NOMO-1 (cell line): ENCODE results near the gene GCLC.

Experiments used
- DNase-seq, 2 experiments: peaks; one replicate each; lab custom pipeline; 2025; ENCODE audit not compliant: unreplicated experiment in 2 of 2; lab: John Stamatoyannopoulos, UW

Gene GCLC

DNA sequence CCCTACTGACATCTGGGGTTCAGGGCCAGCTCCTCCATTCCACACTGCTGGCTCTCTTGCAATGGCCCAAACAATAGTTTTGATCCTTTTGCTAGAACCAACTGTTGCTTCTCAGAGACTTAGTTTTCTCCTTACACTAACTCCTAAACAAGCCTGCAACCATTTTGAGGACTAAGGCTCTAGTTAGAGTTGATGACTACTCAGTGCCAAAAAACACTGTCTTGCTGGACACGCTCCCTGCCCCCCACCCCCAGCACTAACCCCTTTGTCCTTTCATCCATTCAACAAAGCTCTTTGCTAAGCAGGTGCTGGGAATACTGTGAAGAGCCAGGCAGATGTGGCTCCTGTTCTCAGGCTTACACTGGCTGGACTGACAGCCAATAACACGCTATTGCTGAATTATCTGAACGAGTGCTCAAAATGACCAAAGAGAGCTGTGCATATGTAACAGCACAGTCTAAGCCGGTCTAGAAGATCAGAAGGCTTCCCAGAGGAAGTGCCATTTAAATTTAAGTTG, 17.6 kb downstream of the GCLC start:
- DNase-seq = no peak

DNA sequence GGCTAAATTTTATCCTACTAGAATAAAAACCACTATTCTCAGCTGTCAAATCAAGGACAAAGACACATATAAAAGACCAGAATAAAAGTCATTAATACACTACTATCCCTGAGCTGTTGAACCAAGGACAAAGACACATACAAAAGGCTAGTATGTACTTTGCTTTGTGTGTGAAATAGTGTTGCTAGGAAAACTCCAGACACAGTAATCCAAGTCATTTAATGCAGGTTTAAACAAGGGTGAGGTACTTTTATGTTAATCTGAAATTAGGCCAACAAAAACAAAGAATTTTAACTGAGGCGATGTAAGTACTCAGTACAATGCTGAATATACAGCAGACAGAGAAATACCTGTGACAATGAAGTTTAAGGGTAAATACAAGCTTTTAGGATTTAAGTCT, 18.9 kb downstream of the GCLC start:
- no peak for DNase-seq

DNA sequence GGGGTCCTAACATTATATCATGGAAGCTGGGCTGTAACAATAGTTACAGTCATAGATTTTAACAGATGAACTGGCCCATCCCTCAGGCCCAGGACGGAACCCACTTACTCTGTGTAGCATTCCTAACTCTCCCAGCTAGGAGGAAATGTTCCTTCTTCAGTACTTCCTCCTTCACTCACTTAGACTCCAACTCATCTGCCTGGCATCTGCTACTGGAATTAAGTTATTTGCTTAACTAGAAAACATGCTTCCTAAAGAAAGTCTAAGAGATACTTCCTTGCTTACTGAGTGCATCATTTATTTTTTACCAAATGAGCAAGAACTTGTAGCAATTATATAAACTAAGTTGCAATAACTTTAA, 20.5 kb downstream of the GCLC start:
- no peak for DNase-seq

DNA sequence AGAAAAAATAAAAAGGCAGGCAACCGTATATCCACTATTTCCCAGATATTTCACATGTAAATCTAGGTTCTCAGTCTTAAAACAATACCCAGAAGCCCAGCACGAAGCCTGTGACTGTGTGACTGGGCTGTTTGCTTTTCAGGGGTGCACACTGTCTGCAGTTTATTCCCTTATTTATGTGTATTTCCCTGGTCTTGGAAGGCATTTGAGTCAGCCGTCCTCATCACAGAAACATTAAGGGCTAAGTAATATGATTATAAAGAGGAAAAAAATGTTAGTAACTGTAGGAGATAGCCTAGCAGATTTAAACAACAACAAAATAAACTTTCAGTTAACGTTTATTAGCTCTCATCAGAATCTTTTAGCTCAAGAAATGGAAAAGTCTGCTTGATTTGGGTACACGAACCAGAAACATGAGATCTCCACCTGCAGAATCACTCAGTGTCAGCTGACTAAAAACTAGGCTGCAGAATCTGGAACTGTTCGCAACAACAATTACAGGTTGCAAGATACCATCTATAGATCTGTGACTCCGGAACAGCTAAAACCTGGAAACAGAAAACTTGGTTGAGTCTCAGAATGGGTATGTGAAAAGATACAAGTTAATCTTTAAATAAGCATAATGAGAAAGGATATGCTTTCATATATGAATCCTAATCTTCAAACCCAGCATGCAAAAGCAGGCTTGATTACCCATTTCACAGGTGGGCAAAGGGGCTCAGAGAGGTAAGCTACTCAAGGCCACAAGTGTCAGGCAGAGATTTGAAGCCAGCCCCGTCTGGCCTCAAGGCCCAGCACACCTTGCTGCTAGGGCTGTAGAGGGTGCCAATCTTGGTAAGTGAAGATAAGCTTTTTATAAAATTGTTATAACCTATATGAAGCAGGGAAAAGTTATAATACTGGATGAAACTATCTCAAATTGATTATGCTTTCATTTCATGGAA, 21.1 kb downstream of the GCLC start:
- no peak for DNase-seq

DNA sequence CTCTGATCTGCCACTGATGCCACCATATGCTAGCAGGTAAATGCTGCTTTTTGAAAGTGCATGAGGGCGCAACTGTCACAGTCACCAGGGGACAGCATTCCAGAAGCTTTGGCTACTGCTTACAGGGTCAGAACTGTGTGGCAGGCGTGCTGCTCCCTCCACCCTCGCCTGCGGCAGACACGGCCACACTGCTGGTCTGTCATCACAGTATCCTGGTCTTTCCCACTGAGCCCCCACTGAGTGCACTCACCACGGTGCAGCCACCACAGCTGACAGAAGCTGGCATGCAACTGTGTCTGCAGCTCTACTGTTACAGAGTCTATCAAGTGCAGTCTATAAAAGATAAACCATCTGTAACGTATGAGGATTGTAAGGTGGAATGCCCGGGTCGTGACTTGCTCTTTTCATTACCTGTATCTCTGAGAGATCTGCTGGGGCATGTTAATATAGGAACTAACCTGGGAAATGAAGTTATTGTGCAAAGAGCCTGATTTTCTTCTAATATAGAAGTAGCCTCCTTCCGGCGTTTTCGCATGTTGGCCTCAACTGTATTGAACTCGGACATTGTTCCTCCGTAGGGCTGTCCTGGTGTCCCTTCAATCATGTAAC, 24.5 kb downstream of the GCLC start:
- DNase-seq = no peak

DNA sequence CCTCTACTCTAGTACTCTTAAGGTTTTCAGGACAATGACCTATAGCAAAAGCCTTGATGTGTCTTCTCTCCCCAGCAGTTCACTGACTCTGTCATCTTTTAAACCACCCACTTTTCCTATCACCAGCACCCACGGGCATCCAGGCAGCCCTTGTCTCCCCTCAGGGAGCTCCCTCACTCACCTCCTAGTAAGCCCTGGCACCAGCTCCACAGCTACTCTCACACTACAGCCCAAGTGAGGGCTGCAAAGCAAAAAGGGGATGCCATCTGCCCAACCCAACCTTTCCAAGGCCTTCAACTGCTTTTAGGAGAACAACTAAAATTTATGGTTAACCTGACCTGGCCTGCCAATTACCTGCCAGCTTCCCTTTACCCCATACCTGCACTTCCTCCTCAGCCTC, 26.0 kb downstream of the GCLC start:
- DNase-seq = no peak

DNA sequence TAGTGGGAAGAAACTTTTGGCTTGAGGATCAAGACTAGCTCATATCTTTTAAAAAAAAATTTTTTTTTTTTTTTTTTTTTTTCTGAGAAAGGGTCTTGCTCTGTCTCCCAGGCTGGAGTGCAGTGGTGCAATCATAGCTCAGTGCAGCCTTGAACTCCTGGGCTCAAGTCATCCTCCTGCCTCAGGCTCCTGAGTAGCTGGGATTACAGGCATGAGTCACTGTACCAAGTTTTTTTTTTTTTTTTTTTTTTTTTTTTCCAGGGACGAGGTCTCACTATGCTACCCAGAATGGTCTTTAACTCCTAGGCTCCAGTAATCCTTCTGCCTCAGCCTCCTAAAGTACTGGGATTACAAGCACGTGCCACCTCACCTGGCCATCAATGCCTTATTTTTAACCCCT, 27.9 kb downstream of the GCLC start:
- DNase-seq = no peak

DNA sequence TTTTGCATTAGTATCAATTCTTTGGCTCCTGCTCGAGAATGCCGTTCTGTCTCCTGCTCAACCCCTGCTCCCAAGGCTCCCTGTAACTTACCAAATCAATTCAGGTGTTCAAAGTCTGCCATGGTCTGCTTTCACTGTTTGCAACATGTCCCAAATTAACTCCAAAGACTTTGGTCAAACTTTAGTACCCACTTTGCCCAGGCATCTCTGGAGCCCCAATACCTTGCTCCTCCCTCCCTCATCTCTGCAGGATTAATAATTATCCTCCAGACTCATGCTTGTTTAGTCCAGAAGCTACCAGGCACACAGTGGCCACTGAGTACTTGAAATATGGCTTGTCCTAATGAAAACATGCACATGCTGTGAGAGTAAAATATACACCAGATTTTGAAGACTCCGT, 30.2 kb downstream of the GCLC start:
- no peak for DNase-seq

DNA sequence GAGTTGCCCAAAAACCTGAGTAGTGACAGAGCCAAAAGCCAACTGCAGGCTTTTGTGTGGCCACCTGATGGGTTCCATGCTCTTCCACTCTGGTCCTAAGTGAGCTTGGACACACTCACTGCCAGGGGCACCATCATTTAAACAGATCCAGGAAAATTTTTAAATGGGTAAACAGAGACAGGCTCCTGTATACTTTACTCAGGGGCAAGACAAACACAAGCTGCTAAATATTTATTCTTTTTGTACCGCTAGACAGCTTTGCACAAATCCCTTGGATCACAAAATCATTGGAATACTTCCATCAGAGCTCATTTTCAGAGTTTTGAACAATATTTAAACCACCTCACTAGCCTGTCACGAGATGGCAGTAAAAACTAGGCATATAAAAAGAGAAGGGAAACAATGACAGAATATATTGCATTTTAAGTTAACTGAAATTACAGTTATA, 31.4 kb downstream of the GCLC start:
- no peak for DNase-seq

DNA sequence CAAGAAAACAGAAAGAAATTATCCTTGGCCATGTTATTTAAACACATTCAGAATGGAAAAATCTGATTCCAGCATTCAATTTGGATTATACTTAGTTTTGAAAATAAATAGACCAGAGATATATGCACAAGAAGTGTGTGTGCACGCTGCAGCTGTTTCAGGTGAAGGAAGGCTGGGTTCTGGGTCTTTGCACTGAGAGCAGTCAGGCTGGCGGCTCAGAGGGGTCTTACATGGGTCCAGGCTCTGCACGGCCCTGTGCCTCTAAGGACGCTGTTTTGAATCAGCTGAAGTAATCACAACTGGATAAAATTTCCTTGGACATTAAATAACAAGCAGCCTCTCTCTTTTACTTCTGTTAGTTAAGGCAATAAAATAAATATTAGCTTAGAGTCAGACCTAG, 31.8 kb downstream of the GCLC start:
- no peak for DNase-seq

DNA sequence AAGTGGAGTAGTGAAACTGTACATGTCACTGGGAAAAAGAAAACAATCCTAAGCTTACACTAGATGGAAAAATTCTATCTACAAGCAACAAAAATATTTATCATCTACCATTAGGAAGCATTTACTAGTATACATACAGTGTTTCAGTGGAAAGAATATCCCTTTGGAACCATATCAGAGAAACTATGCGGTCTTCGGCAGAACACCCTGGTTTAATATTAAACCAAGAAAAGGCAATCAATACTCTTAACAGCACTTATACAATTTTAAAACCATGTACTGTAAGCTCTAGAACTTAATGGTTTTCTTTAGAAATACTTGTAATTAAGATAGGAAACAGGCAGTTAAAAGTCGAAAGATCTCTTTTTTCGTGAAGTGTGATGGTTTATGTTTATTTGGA, 32.3 kb downstream of the GCLC start:
- DNase-seq = no peak

DNA sequence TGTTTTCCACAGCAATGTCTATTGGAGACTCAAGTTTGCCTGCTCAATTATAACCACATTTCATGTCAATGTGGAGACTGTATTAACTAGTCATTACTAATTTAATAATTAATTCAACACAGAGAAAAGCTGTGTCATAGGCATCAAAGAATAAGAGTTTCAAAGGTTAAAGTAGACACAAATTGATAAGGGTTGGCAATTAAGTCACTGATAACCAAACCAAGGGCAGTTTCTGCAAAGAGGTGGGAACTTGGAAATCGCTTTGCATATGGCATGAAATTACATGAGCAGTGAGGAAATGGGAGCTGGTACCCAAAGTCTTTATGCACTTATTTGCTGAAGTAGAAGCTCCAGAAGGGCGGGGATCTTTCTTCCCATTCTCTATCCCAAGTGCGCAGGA, 34.2 kb downstream of the GCLC start:
- no peak for DNase-seq

DNA sequence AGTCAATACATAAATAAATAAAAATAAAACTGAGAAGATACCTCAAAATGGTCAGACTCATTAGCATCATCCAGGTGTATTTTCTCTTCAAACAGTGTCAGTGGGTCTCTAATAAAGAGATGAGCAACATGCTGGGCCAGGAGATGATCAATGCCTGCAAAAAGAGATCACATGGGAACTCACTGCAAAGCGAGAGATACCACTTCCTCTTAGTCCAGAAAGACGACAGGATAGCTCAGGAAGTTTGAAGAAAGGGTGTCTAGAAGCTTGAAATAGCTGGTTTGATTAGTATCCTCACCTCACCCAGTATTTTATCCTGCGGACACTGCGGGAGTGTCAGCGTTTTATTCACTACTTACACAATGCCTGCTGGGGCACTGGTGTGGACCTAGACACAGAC, 38.0 kb downstream of the GCLC start:
- peak in 1 of 2 experiments; percentile 2 for DNase-seq

DNA sequence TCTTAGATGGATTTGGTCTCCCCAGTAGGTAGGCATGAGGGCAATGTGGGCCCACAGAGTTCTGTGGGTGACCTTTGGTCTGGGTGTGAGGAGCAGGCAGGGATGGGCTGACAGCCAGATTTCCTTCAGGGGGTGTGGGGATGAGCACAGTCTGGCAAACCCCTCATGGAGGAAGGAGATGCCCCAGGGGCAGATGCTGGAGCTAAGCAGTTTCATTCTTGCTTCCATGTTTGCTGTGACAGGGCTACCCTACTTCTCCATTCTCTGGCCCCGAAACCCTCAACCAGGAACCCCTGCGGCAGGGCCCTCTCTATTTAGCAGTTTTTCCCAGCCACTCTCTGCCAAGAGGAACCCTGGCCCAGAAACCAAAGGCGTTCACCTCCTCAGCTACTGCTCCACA, 40.4 kb downstream of the GCLC start:
- DNase-seq = no peak

DNA sequence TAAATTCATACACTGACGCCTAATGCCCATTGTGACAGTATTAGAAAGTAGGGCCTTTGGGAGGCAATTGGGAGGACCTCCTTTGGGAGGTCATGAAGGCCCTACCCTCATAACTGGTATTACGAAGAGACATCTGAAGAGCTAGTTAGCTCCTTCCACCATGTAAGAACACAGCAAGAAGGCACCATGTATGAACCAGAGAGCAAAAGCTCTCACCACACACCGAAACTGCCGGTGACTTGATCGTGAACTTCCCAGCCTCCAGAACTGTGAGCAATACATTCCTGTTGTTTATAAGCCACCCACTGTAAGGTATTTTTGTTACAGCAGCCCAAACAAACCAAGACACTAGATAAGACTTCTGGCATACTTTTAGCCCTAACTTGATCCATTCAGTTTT, 41.8 kb downstream of the GCLC start:
- no peak for DNase-seq

DNA sequence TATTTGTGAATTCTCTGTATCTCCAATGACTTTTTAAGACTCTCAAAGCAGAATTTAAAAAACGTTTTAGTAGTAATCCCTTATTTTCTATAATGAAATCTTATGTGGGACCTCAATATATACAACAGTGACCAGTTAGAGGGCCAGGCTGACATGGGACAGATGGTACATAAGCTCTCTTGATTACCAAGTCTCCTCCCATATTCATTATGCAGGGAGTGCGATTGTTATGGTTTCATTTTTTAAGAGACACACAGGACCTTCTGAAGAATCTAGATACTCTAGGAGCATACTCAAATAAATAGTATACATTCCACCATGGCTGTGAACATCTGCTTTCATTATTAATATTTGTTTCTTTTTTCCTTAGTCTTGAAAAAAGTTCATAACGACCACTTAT, 43.5 kb downstream of the GCLC start:
- DNase-seq = no peak

DNA sequence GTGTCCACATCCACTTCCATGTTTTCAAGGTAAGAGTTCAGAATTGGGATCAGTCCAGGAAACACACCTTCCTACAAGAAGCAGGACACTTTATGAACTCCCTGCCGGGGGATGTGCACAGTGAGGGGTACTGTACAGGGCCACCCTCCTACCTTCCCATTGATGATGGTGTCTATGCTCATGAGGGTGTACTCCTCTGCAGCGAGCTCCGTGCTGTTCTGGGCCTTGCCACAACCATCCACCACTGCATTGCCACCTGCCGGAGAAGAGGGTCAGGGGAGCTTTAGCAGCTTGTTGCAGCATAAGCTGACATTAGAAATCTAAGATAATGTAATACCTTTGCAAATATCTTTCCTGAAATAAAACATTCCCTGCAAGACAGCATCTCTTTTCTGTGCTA, 44.8 kb downstream of the GCLC start:
- no peak for DNase-seq

DNA sequence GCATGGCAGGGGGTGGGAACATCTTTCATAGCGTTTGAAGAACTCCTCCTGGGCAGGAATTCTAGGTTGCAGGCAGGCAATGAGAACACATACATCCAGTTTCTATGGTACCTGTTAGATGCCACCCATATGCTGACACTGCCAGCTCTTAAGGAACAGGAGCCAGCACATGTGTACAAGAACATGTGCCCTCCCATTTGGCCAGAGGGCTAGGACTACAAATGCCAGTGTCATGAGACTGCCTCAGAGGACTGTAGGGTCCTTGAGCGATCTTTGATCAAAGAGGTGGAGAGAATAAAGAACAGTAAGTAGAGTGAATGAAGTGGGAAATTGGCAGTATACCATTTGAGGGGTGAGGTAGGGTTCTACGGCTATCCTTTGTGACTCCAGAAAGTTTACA, 45.8 kb downstream of the GCLC start:
- DNase-seq = no peak

DNA sequence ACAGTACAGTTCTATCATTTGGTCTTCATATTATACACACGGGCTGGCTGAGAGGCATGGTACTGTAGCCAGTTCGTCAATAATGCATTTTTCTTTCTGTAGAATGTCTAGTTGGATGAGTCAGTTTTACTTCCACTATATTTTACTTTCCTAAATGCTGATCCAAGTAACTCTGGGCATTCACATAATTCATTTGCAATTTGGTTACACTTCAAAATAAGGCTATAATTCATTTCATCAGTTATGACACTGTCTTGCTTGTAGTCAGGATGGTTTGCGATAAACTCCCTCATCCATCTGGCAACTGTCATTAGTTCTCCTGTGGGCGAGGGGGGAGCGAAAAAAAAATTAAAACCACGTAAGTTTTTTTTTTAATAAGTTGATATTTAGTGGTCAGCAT, 46.3 kb downstream of the GCLC start:
- DNase-seq = no peak

DNA sequence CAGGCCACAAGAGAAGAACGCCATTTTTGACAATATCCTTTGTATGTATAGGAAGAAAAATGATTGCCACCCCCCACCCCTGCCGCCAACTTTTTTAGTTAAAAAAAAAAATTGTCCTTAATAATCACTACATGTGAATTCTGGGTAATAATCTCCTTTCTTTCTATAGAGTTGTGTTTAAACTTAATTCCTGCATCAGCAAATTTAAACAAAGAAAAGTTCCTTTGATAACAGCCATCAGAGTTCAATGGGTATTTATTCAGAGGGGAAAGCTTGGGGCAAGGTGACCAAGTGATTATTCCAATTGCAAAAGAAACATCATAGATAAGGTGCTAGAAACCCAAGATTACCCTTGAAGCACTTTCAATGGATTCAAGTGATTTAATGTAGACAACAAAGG, 47.0 kb downstream of the GCLC start:
- no peak for DNase-seq

DNA sequence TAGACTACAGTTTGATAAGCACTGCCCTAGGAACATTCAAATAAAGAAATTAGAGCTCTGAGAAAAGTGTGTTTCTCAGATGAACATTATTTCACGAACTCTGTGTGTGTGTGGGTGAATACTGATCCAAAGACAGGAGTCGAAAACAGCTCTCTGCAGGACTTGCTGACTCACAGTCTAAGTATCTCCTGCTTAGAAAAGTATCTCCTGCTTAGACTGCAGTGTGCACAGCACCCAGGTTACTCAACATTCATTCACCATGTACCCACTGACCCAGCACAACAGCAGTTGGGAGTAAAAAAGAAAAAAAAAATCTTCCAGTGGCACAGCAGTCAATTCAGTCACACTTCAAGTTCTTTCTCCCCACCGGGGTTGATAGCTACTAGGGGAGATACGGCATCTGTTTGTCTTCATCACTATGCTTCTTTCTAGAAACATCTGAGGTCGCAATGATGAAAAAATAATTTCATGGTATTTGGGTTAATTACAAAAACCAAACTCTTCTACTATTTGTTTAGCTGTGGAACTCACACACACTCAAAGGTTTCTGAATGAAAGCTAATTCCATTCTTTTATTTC, 48.0 kb downstream of the GCLC start:
- DNase-seq = no peak
